ENCODE measurements around the gene ZNF543. TPM values are rescaled to one million over a fixed set of nuclear protein-coding genes. Genes with fewer than 3 reads are reported as not detected.
"Not testable (repeated sequence)": the region's sequence is repeated elsewhere in the genome, so short reads cannot be mapped to it uniquely, and the experiment has no call there.

ZNF543 gene
- total RNA-seq, 1 experiment from 2014 or later, result 7.6 TPM

DNA sequence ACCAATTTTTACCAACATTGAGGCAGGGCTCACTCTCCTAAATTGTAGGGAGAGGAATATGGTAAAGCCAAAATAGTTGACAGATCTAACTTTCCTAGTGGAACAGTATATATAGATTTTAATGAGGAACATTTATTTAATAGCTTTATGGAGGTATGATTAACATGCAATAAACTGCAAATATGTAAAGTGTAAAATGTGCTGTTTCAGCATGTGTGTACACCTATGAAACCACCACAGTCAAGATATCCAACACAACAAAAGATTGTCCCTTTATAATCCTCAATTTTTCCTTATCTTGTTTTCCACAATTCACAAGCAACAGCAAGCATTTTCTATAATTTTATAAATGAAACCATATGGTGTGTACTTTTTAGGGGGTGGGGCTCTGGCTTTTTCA, 39.0 kb downstream of the ZNF543 start:
- no peaks in the 10 kb centered on the region for H3K27me3 ChIP-seq
- no peak for DNase-seq
- H3K36me3 ChIP-seq, result peaks cover 53% of the 10 kb centered on the region
- H3K9me3 ChIP-seq, result peaks cover 19% of the 10 kb centered on the region
- no peak overlapping the region for H3K4me3 ChIP-seq

- peak overlapping the region; percentile 73 for H3K4me3 ChIP-seq
- peaks cover 37% of the 10 kb centered on the region for H3K36me3 ChIP-seq
- H3K27me3 ChIP-seq, result no peaks in the 10 kb centered on the region
- peaks cover 4% of the 10 kb centered on the region for H3K9me3 ChIP-seq
- DNase-seq, result no peak
These were observed 42.1 kb downstream of the ZNF543 start for GRCh38 chr19:57362419-57362818.

GRCh38 chr19:57362997-57363687, 42.9 kb downstream of the ZNF543 start, which contains the start of the genes TRAPPC2B and ZNF547:
TSS of gene TRAPPC2B (plus strand) at chr19:57363551. CDS start at chr19:57364834, 1,283 bp downstream.
TSS of gene ZNF547 (plus strand) at chr19:57363551. CDS start at chr19:57368556, 5,005 bp downstream.
- Histone ChIP-seq H3K27me3 (no peaks in the 10 kb centered on the region), H3K4me3 (peak within 1 kb of the TSS; percentile 73), H3K36me3 (peaks cover 30% of the 10 kb centered on the region), H3K9me3 (no peaks in the 10 kb centered on the region; the same call in 1 of the 2 replicates)
- DNase-seq, result peak; percentile 99

GRCh38 chr19:57363688-57364181, 43.5 kb downstream of the ZNF543 start:
- Histone ChIP-seq H3K9me3 (no peaks in the 10 kb centered on the region), H3K4me3 (peak overlapping the region; percentile 73), H3K27me3 (no peaks in the 10 kb centered on the region), H3K36me3 (peaks cover 24% of the 10 kb centered on the region)
- no peak for DNase-seq

- Histone ChIP-seq H3K27me3 (no peaks in the 10 kb centered on the region), H3K4me3 (no peak overlapping the region), H3K36me3 (peaks cover 20% of the 10 kb centered on the region), H3K9me3 (no peaks in the 10 kb centered on the region)
- no peak for DNase-seq
These were observed 46.5 kb downstream of the ZNF543 start for GRCh38 chr19:57366776-57367175.

DNA sequence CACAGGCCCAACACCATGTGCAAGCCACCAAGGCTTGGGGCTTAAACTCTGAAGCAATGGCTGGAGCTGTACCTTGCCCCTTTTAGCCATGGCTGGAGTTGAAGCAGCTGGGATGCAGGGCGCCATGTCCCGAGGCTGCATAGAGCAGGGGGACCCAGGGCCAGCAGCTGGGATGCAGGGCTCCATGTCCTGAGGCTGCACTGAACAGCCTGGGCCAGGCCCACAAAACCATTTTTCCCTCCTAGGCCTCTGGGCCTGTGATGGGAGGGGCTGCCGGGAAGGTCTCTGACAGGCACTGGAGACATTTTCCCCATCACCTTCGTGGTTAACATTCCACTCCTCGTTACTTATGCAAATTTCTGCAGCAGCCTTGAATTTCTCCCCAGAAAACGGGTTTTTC, 53.9 kb downstream of the ZNF543 start:
- Histone ChIP-seq H3K36me3 (peaks cover 67% of the 10 kb centered on the region), H3K27me3 (no peaks in the 10 kb centered on the region), H3K4me3 (no peak overlapping the region), H3K9me3 (peaks cover 45% of the 10 kb centered on the region)
- no peak for DNase-seq

GRCh38 chr19:57374647-57375046, 54.4 kb downstream of the ZNF543 start:
- Histone ChIP-seq H3K9me3 (peaks cover 50% of the 10 kb centered on the region), H3K36me3 (peaks cover 67% of the 10 kb centered on the region)
- H3K27me3 ChIP-seq, result not testable (repeated sequence)

GRCh38 chr19:57376151-57376550, 55.9 kb downstream of the ZNF543 start:
- Histone ChIP-seq H3K27me3 (no peaks in the 10 kb centered on the region), H3K9me3 (peaks cover 52% of the 10 kb centered on the region), H3K4me3 (no peak overlapping the region), H3K36me3 (peaks cover 67% of the 10 kb centered on the region)
- DNase-seq, result no peak

More at GRCh38 chr19:57374647-57375046, 54.4 kb downstream of the ZNF543 start:
- DNase-seq, H3K4me3 ChIP-seq: not testable (repeated sequence)

GRCh38 chr19:57377498-57378146, 57.4 kb downstream of the ZNF543 start:
- peaks cover 54% of the 10 kb centered on the region for H3K36me3 ChIP-seq
- DNase-seq, result no peak
- H3K4me3 ChIP-seq, result no peak overlapping the region
- H3K27me3 ChIP-seq, result no peaks in the 10 kb centered on the region
- H3K9me3 ChIP-seq, result peaks cover 51% of the 10 kb centered on the region

Other genes starting within 250 kb of the ZNF543 start
- not detected in 2 replicates for gene USP29, start 200.5 kb upstream of the ZNF543 start, total RNA-seq (2014; rRNA removed; shearing (Covaris generic); ENCODE audit: low replicate concordance)
- not detected in 2 replicates for gene ZIM3, start 175.3 kb upstream of the ZNF543 start, total RNA-seq (2014; rRNA removed; shearing (Covaris generic); ENCODE audit: low replicate concordance)
- not detected in 2 replicates for gene DUXA, start 153.0 kb upstream of the ZNF543 start, total RNA-seq (2014; rRNA removed; shearing (Covaris generic); ENCODE audit: low replicate concordance)
- 11.2 and 24.6 TPM in 2 replicates for gene ZNF264, start 129.0 kb upstream of the ZNF543 start, total RNA-seq (2014; rRNA removed; shearing (Covaris generic); ENCODE audit: low replicate concordance)
- gene AURKC, start 89.4 kb upstream of the ZNF543 start, total RNA-seq (2014; rRNA removed; shearing (Covaris generic); ENCODE audit: low replicate concordance), result 0.39 and 0.46 TPM in 2 replicates
- 7.7 and 12.7 TPM in 2 replicates for gene ZNF805, start 79.8 kb upstream of the ZNF543 start, total RNA-seq (2014; rRNA removed; shearing (Covaris generic); ENCODE audit: low replicate concordance)
- gene ZNF460, start 40.0 kb upstream of the ZNF543 start, total RNA-seq (2014; rRNA removed; shearing (Covaris generic); ENCODE audit: low replicate concordance), result 24.9 and 37.9 TPM in 2 replicates
- gene ZNF304, start 30.8 kb downstream of the ZNF543 start, total RNA-seq (2014; rRNA removed; shearing (Covaris generic); ENCODE audit: low replicate concordance), result 10.6 and 11.9 TPM in 2 replicates
- 13.6 and 42.5 TPM in 2 replicates for gene TRAPPC2B, start 43.1 kb downstream of the ZNF543 start, total RNA-seq (2014; rRNA removed; shearing (Covaris generic); ENCODE audit: low replicate concordance)
- 6.5 and 10.6 TPM in 2 replicates for gene ZNF547, start 43.1 kb downstream of the ZNF543 start, total RNA-seq (2014; rRNA removed; shearing (Covaris generic); ENCODE audit: low replicate concordance)
- gene ZNF548, start 69.4 kb downstream of the ZNF543 start, total RNA-seq (2014; rRNA removed; shearing (Covaris generic); ENCODE audit: low replicate concordance), result 7.7 and 17.8 TPM in 2 replicates
- 7.9 and 15.9 TPM in 2 replicates for gene ZNF17, start 90.7 kb downstream of the ZNF543 start, total RNA-seq (2014; rRNA removed; shearing (Covaris generic); ENCODE audit: low replicate concordance)
- gene ZNF749, start 114.9 kb downstream of the ZNF543 start, total RNA-seq (2014; rRNA removed; shearing (Covaris generic); ENCODE audit: low replicate concordance), result 15.6 and 15.9 TPM in 2 replicates
- gene VN1R1, start 136.7 kb downstream of the ZNF543 start, total RNA-seq (2014; rRNA removed; shearing (Covaris generic); ENCODE audit: low replicate concordance), result not detected in 2 replicates
- gene ZNF772, start 157.1 kb downstream of the ZNF543 start, total RNA-seq (2014; rRNA removed; shearing (Covaris generic); ENCODE audit: low replicate concordance), result 3.3 and 4.7 TPM in 2 replicates
- 8.7 and 26.1 TPM in 2 replicates for gene ZNF419, start 167.3 kb downstream of the ZNF543 start, total RNA-seq (2014; rRNA removed; shearing (Covaris generic); ENCODE audit: low replicate concordance)
- 8.6 and 22.8 TPM in 2 replicates for gene ZNF773, start 179.5 kb downstream of the ZNF543 start, total RNA-seq (2014; rRNA removed; shearing (Covaris generic); ENCODE audit: low replicate concordance)
- 2.2 and 5.0 TPM in 2 replicates for gene ZNF549, start 206.9 kb downstream of the ZNF543 start, total RNA-seq (2014; rRNA removed; shearing (Covaris generic); ENCODE audit: low replicate concordance)
- gene ZNF550, start 239.4 kb downstream of the ZNF543 start, total RNA-seq (2014; rRNA removed; shearing (Covaris generic); ENCODE audit: low replicate concordance), result 4.2 and 5.1 TPM in 2 replicates

Data from MG63 (cell line).